ENCODE results near the gene LIM2. TPM values are rescaled to one million over a fixed set of nuclear protein-coding genes. Genes with fewer than 3 reads are reported as not detected.
"Not testable (repeated sequence)": the region's sequence is repeated elsewhere in the genome, so short reads cannot be mapped to it uniquely, and the experiment has no call there.

Gene LIM2
- total and polyA plus RNA-seq, 4 donors = not detected

DNA sequence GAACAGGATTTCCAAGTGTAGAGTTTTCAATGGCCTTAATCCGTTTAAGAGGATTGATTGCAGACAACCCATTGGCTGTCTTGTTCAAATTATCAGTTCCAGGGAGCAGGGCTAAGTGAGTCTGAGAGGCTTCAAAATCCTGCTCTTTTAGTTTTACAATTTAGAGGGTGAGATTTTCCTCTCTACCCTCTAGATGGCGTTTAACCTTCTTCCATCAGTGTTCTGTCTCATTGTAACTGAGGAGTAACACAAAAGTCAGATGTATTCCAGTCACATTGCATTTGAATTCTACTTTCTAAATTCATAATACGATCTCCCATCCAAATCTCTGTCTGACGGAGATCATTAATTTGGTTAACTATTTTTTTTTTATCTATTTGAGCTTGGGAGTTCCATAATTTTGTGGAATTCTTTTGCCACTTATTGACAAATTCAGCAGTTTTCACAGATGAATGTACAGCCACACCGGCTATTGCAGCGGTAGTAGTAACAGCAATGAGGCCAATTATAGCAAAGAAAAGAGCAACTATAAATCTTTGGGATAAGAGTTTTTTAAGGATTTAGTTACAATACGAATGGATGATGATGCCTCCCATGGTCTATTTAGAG, 10.4 kb upstream of the LIM2 start:
- Histone ChIP-seq H3K36me3 (ENCODE audit: control insufficient read depth, insufficient read depth, low read length) (no peaks in the 10 kb centered on the region), H3K27ac (ENCODE audit: low read depth, low read length) (no peak overlapping the region), H3K4me3 (ENCODE audit: low read depth, low read length) (no peak overlapping the region), H3K27me3 (ENCODE audit: control insufficient read depth, insufficient read depth, low read length) (no peaks in the 10 kb centered on the region), H3K4me1 (ENCODE audit: control insufficient read depth, insufficient read depth, low read length) (peaks cover 15% of the 10 kb centered on the region), H3K9me3 (ENCODE audit: control insufficient read depth, insufficient read depth, low read length) (peaks cover 4% of the 10 kb centered on the region)
- no CpG with 5 or more reads among the region's 7 CpGs for WGBS (ENCODE audit: insufficient coverage)
- DNase-seq (ENCODE audit: low read depth in 4 of 6, low spot score in 6 of 6) = peak in 3 of 6 donors; percentile 12 to 77 (median 59)

DNA sequence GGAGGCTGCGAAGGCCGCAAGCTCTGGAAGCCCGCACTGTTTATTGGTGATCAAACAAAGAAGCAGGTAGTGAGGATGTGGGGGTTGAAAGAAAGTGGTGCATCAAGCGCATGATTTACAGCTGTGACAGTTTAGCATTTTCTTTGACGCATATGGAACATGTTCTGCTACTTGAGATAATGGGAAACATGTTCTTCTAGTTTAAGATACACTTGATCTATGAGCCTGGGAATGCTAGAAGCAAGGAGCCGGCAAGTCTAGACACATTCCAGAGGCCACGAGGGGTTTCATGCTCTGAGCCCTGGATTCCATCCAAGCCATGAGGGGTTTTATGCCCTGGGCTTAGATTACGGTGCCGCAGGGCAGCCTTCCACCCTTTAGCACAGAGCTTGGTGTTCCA, 9.7 kb upstream of the LIM2 start:
- H3K4me3 ChIP-seq (ENCODE audit: low read depth, low read length); H3K27ac ChIP-seq (ENCODE audit: low read depth, low read length); H3K9me3 ChIP-seq (ENCODE audit: control insufficient read depth, insufficient read depth, low read length); H3K27me3 ChIP-seq (ENCODE audit: control insufficient read depth, insufficient read depth, low read length); DNase-seq (ENCODE audit: low read depth in 4 of 6, low spot score in 6 of 6); H3K36me3 ChIP-seq (ENCODE audit: control insufficient read depth, insufficient read depth, low read length): not testable (repeated sequence)
- H3K4me1 ChIP-seq (ENCODE audit: control insufficient read depth, insufficient read depth, low read length) = peaks cover 15% of the 10 kb centered on the region
- WGBS (ENCODE audit: insufficient coverage) = 74% methylated on average over 9 of the region's 9 CpGs

DNA sequence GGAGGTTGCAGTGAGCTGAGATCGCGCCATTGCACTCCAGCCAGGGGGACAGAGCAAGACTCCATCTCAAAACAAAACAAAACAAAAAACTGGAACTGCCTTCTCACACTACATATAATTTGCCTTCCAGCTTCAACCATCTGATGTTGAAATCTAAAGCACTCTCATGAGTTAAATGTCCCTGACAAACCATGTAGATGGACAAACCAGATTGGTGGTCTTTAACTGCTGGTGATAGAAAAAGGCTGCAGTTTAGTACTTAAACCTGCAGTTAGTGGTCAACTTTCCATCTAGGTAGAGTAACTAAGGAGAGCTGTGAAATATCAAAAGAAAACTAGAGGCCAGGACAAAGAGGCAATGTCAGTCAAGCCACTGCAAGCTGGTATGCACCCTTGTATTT, 8.4 kb upstream of the LIM2 start:
- WGBS (ENCODE audit: insufficient coverage) = 100% methylated on average over 2 of the region's 2 CpGs
- Histone ChIP-seq H3K36me3 (ENCODE audit: control insufficient read depth, insufficient read depth, low read length) (no peaks in the 10 kb centered on the region), H3K27me3 (ENCODE audit: control insufficient read depth, insufficient read depth, low read length) (no peaks in the 10 kb centered on the region), H3K9me3 (ENCODE audit: control insufficient read depth, insufficient read depth, low read length) (no peaks in the 10 kb centered on the region), H3K4me3 (ENCODE audit: low read depth, low read length) (no peak overlapping the region), H3K27ac (ENCODE audit: low read depth, low read length) (no peak overlapping the region), H3K4me1 (ENCODE audit: control insufficient read depth, insufficient read depth, low read length) (peaks cover 15% of the 10 kb centered on the region)
- no peak for DNase-seq (ENCODE audit: low read depth in 4 of 6, low spot score in 6 of 6)

DNA sequence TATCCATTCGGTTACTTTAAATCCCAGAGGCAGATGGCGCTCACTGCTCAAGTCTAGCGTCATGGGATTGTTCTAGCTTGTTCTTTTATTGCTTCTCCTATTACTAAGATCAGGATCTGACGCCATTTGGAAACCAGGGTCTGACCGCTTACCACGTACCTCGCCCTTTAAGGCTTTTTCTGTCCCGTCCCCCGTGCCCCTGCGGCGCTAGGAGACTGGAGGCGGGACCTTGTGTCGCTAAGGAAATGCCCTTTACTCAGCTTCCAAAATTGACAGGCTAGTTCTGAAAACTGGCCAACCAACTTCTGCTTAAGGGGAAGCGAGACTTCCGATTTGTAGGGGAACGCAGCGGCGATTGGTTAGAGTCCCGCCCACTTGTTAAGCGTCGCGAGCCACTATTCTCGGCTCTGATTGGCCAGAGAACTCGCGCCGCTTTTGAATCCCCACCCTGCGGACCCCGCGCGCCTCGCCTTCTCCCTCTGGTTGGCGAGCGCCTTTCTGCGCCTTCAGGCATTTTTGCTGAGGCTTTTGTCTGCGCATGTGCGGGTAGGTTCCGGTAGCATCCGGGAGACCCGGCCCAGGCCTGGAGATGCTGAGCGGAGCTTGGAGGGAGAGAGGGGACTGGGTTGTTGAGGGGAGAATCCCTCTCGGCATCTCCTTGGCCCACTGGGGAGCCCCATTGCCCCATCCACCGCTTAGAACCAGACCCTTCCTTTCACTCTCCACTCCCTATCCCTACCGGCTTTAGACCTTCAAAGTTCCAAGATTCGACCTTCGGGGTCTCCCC, 6.5 kb upstream of the LIM2 start:
- Histone ChIP-seq H3K4me1 (ENCODE audit: control insufficient read depth, insufficient read depth, low read length) (peaks cover 15% of the 10 kb centered on the region), H3K9me3 (ENCODE audit: control insufficient read depth, insufficient read depth, low read length) (no peaks in the 10 kb centered on the region), H3K36me3 (ENCODE audit: control insufficient read depth, insufficient read depth, low read length) (no peaks in the 10 kb centered on the region), H3K27ac (ENCODE audit: low read depth, low read length) (peak overlapping the region; percentile 84), H3K4me3 (ENCODE audit: low read depth, low read length) (peak overlapping the region; percentile 46), H3K27me3 (ENCODE audit: control insufficient read depth, insufficient read depth, low read length) (no peaks in the 10 kb centered on the region)
- peak; percentile 95 to 99 (median 97) for DNase-seq (ENCODE audit: low read depth in 4 of 6, low spot score in 6 of 6)
- WGBS (ENCODE audit: insufficient coverage) = under 1% methylated on average over 41 of the region's 45 CpGs

GRCh38 chr19:51392701-51393100, 4.9 kb upstream of the LIM2 start:
- H3K9me3 ChIP-seq (ENCODE audit: control insufficient read depth, insufficient read depth, low read length) = no peaks in the 10 kb centered on the region
- WGBS (ENCODE audit: insufficient coverage) = no CpG with 5 or more reads among the region's 1 CpG

GRCh38 chr19:51391073-51391611, 3.4 kb upstream of the LIM2 start:
- 63% methylated on average over 6 of the region's 8 CpGs for WGBS (ENCODE audit: insufficient coverage)
- H3K9me3 ChIP-seq (ENCODE audit: control insufficient read depth, insufficient read depth, low read length) = no peaks in the 10 kb centered on the region
- no peak for DNase-seq (ENCODE audit: low read depth in 4 of 6, low spot score in 6 of 6)
- H3K27me3 ChIP-seq (ENCODE audit: control insufficient read depth, insufficient read depth, low read length) = no peaks in the 10 kb centered on the region
- H3K4me1 ChIP-seq (ENCODE audit: control insufficient read depth, insufficient read depth, low read length) = peaks cover 15% of the 10 kb centered on the region
- H3K27ac ChIP-seq (ENCODE audit: low read depth, low read length) = no peak overlapping the region
- no peaks in the 10 kb centered on the region for H3K36me3 ChIP-seq (ENCODE audit: control insufficient read depth, insufficient read depth, low read length)
- no peak overlapping the region for H3K4me3 ChIP-seq (ENCODE audit: low read depth, low read length)

More at GRCh38 chr19:51392701-51393100, 4.9 kb upstream of the LIM2 start:
- no peak overlapping the region for H3K27ac ChIP-seq (ENCODE audit: low read depth, low read length)
- DNase-seq (ENCODE audit: low read depth in 4 of 6, low spot score in 6 of 6) = no peak
- no peaks in the 10 kb centered on the region for H3K27me3 ChIP-seq (ENCODE audit: control insufficient read depth, insufficient read depth, low read length)
- H3K4me1 ChIP-seq (ENCODE audit: control insufficient read depth, insufficient read depth, low read length) = peaks cover 15% of the 10 kb centered on the region
- no peaks in the 10 kb centered on the region for H3K36me3 ChIP-seq (ENCODE audit: control insufficient read depth, insufficient read depth, low read length)
- H3K4me3 ChIP-seq (ENCODE audit: low read depth, low read length) = no peak overlapping the region

DNA sequence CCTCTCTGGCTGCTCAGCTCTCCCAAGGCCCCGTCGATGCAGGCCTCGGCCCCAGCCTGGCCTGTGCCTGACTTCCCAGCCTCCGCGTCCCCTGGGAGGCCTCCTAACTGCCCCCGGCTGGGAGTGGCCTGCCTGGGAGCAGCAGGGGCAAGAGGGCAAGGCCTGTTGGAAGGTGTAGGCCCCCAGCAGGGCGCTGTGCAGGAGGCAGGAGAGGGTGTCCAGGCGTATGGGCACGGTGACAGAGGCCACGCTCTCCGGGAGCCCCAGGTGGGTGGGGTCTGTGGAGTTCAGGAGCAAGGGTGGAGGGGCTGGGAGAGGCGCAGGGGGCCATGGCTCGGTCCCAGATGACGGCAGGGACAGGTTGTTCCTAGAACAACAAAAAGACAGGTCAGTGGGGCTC, 1.4 kb upstream of the LIM2 start:
- 87% methylated on average over 14 of the region's 14 CpGs for WGBS (ENCODE audit: insufficient coverage)
- DNase-seq (ENCODE audit: low read depth in 4 of 6, low spot score in 6 of 6) = no peak

GRCh38 chr19:51386882-51387520, 773 bp downstream of the LIM2 start:
- no peaks in the 10 kb centered on the region for H3K4me1 ChIP-seq (ENCODE audit: control insufficient read depth, insufficient read depth, low read length)
- H3K27me3 ChIP-seq (ENCODE audit: control insufficient read depth, insufficient read depth, low read length) = no peaks in the 10 kb centered on the region
- DNase-seq (ENCODE audit: low read depth in 4 of 6, low spot score in 6 of 6) = no peak
- no peak overlapping the region for H3K4me3 ChIP-seq (ENCODE audit: low read depth, low read length)
- no peaks in the 10 kb centered on the region for H3K36me3 ChIP-seq (ENCODE audit: control insufficient read depth, insufficient read depth, low read length)
- no peaks in the 10 kb centered on the region for H3K9me3 ChIP-seq (ENCODE audit: control insufficient read depth, insufficient read depth, low read length)
- H3K27ac ChIP-seq (ENCODE audit: low read depth, low read length) = no peak overlapping the region
- WGBS (ENCODE audit: insufficient coverage) = 86% methylated on average over 13 of the region's 14 CpGs

More for the DNA sequence above, 1.4 kb upstream of the LIM2 start:
- peaks cover 6% of the 10 kb centered on the region for H3K4me1 ChIP-seq (ENCODE audit: control insufficient read depth, insufficient read depth, low read length)
- H3K36me3 ChIP-seq (ENCODE audit: control insufficient read depth, insufficient read depth, low read length) = no peaks in the 10 kb centered on the region
- no peak overlapping the region for H3K4me3 ChIP-seq (ENCODE audit: low read depth, low read length)
- no peaks in the 10 kb centered on the region for H3K9me3 ChIP-seq (ENCODE audit: control insufficient read depth, insufficient read depth, low read length)
- no peak overlapping the region for H3K27ac ChIP-seq (ENCODE audit: low read depth, low read length)
- H3K27me3 ChIP-seq (ENCODE audit: control insufficient read depth, insufficient read depth, low read length) = no peaks in the 10 kb centered on the region

DNA sequence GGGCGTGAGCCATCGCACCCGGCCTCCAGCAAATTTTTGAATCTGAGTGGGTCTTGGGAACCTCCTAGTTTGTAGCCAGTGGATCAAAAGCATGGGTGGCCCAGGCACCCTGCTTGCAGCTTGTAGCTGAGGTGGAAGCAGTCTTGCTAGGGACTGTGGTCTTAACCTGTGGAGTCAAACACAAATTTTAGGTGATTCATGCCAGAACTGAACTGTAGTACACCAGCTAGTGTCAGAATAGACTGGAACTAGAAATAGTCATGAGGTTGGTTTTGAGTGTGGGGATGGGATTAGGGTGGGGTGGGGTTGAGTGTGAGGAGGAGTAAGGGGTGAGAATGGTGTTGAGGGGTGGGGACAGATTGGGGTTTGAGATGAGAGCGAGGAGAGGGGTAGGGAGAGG, 5.8 kb downstream of the LIM2 start:
- no peaks in the 10 kb centered on the region for H3K27me3 ChIP-seq (ENCODE audit: control insufficient read depth, insufficient read depth, low read length)
- no peaks in the 10 kb centered on the region for H3K9me3 ChIP-seq (ENCODE audit: control insufficient read depth, insufficient read depth, low read length)
- 98% methylated on average over 4 of the region's 4 CpGs for WGBS (ENCODE audit: insufficient coverage)
- no peaks in the 10 kb centered on the region for H3K36me3 ChIP-seq (ENCODE audit: control insufficient read depth, insufficient read depth, low read length)
- no peak overlapping the region for H3K27ac ChIP-seq (ENCODE audit: low read depth, low read length)
- no peak for DNase-seq (ENCODE audit: low read depth in 4 of 6, low spot score in 6 of 6)
- H3K4me1 ChIP-seq (ENCODE audit: control insufficient read depth, insufficient read depth, low read length) = no peaks in the 10 kb centered on the region
- no peak overlapping the region for H3K4me3 ChIP-seq (ENCODE audit: low read depth, low read length)

Data from spinal cord (tissue), 10 donors.